Lower lobe of right lung (tissue), 2 donors: Measurements from ENCODE around the gene SPDYE2. TPM values are rescaled to one million over a fixed set of nuclear protein-coding genes. Genes with fewer than 3 reads are reported as not detected.
"Not testable (repeated sequence)": the region's sequence is repeated elsewhere in the genome, so short reads cannot be mapped to it uniquely, and the experiment has no call there.

Source experiments
- ATAC-seq, 2 donors: fragments of 200-7000 bp; cut with Tn5 transposase; one replicate each; pipeline ENCODE4 v1.9.1; 2020 to 2022; ENCODE audit warnings: mild to moderate bottlenecking in 2 of 2, moderate library complexity in 2 of 2
- DNase-seq: peaks from one replicate; pipeline ENCODE4 v3.0.0-alpha.2; 2020
- H3K27ac ChIP-seq: fragments of 200-600 bp; one replicate; pipeline ENCODE4 v1.8.0; 2022
- H3K27me3 ChIP-seq: fragments of 200-600 bp; one replicate; pipeline ENCODE4 v1.8.0; 2022; ENCODE audit warnings: low read depth
- H3K36me3 ChIP-seq: fragments of 200-600 bp; one replicate; pipeline ENCODE4 v1.8.0; 2022; ENCODE audit warnings: mild to moderate bottlenecking
- H3K4me1 ChIP-seq: fragments of 200-600 bp; one replicate; pipeline ENCODE4 v1.8.0; 2022
- H3K4me3 ChIP-seq: fragments of 200-600 bp; one replicate; pipeline ENCODE4 v1.8.0; 2022; ENCODE audit warnings: mild to moderate bottlenecking
- H3K9me3 ChIP-seq: fragments of 200-600 bp; one replicate; pipeline ENCODE4 v1.8.0; 2022
- intact Hi-C: fragments of 100-400 bp; cut with DNase I; formaldehyde crosslinking; loops from one replicate; pipeline ENCODE4 v1.11.0; 2022
- total RNA-seq: library from RNA; stranded (reverse); fragmentation: NEBNext Ultra II Directional; extraction: Animal tissue kit (Norgen Biotek cat#: 25700); gene quantifications from one replicate; pipeline ENCODE4 v1.2.1, GENCODE V29; 2021
- donor health status: DM: no; HTN: yes; CAD: no; lungs with severe emphysema.

SPDYE2 gene
- total RNA-seq, 1 donor from 2014 or later = not detected

GRCh38 chr7:102596036-102596435 lies 45.0 kb downstream of the SPDYE2 start:
- intact Hi-C loops, H3K27me3 ChIP-seq, H3K27ac ChIP-seq, DNase-seq, H3K9me3 ChIP-seq, H3K4me3 ChIP-seq, ATAC-seq, H3K4me1 ChIP-seq, H3K36me3 ChIP-seq: not testable (repeated sequence)

GRCh38 chr7:102599699-102600098 lies 48.7 kb downstream of the SPDYE2 start:
- H3K36me3 ChIP-seq, ATAC-seq, H3K4me1 ChIP-seq, H3K27ac ChIP-seq, DNase-seq, H3K4me3 ChIP-seq, H3K27me3 ChIP-seq, H3K9me3 ChIP-seq, intact Hi-C loops: not testable (repeated sequence)

GRCh38 chr7:102602317-102602716 lies 51.3 kb downstream of the SPDYE2 start:
- H3K4me3 ChIP-seq, H3K27me3 ChIP-seq, H3K9me3 ChIP-seq, DNase-seq, H3K36me3 ChIP-seq, H3K4me1 ChIP-seq, intact Hi-C loops, H3K27ac ChIP-seq, ATAC-seq: not testable (repeated sequence)

GRCh38 chr7:102604431-102605145 lies 53.6 kb downstream of the SPDYE2 start:
- H3K27ac ChIP-seq, H3K36me3 ChIP-seq, H3K4me1 ChIP-seq, intact Hi-C loops, DNase-seq, H3K9me3 ChIP-seq, H3K4me3 ChIP-seq, H3K27me3 ChIP-seq: not testable (repeated sequence)
- peak; percentile 8 to 11 for ATAC-seq

GRCh38 chr7:102606848-102607247 lies 55.8 kb downstream of the SPDYE2 start:
- H3K36me3 ChIP-seq, intact Hi-C loops, ATAC-seq, DNase-seq, H3K9me3 ChIP-seq, H3K4me3 ChIP-seq, H3K4me1 ChIP-seq, H3K27ac ChIP-seq, H3K27me3 ChIP-seq: not testable (repeated sequence)

GRCh38 chr7:102609734-102610133 lies 58.7 kb downstream of the SPDYE2 start:
- H3K4me1 ChIP-seq, H3K27me3 ChIP-seq, intact Hi-C loops, DNase-seq, H3K9me3 ChIP-seq, H3K36me3 ChIP-seq, H3K27ac ChIP-seq, H3K4me3 ChIP-seq, ATAC-seq: not testable (repeated sequence)

- ATAC-seq, intact Hi-C loops, H3K27me3 ChIP-seq, H3K27ac ChIP-seq, H3K4me3 ChIP-seq, H3K36me3 ChIP-seq, H3K4me1 ChIP-seq, H3K9me3 ChIP-seq: not testable (repeated sequence)
- peak; percentile 40 for DNase-seq
Measured at GRCh38 chr7:102610441-102610840, 59.4 kb downstream of the SPDYE2 start.

GRCh38 chr7:102611013-102611674 lies 60.1 kb downstream of the SPDYE2 start:
- H3K27me3 ChIP-seq, H3K4me3 ChIP-seq, DNase-seq, H3K4me1 ChIP-seq, H3K9me3 ChIP-seq, intact Hi-C loops, H3K27ac ChIP-seq, H3K36me3 ChIP-seq: not testable (repeated sequence)
- peak; percentile 57 to 59 for ATAC-seq

- H3K4me3 ChIP-seq, H3K4me1 ChIP-seq, H3K9me3 ChIP-seq, H3K27me3 ChIP-seq, ATAC-seq, H3K36me3 ChIP-seq, H3K27ac ChIP-seq, intact Hi-C loops: not testable (repeated sequence)
- peak; percentile 45 for DNase-seq
Measured at GRCh38 chr7:102611675-102612325, 60.8 kb downstream of the SPDYE2 start.

Other genes with a start within 250 kb of the SPDYE2 start
- not detected for gene SPDYE6, start 194.8 kb upstream of the SPDYE2 start, total RNA-seq
- gene PRKRIP1, start 154.9 kb upstream of the SPDYE2 start, total RNA-seq = 20.3 TPM
- gene ORAI2, start 117.7 kb upstream of the SPDYE2 start, total RNA-seq = 29.7 TPM
- 10.6 TPM for gene ALKBH4, start 86.4 kb upstream of the SPDYE2 start, total RNA-seq
- 19.2 TPM for gene LRWD1, start 86.2 kb upstream of the SPDYE2 start, total RNA-seq
- gene POLR2J, start 72.3 kb upstream of the SPDYE2 start, total RNA-seq = 37.9 TPM
- 22.6 TPM for gene RASA4B, start 33.4 kb upstream of the SPDYE2 start, total RNA-seq
- 26.9 TPM for gene UPK3BL2, start 7.5 kb upstream of the SPDYE2 start, total RNA-seq
- 58.1 TPM for gene POLR2J3, start 21.4 kb downstream of the SPDYE2 start, total RNA-seq
- 47.1 TPM for gene RASA4, start 65.5 kb downstream of the SPDYE2 start, total RNA-seq
- gene UPK3BL1, start 91.6 kb downstream of the SPDYE2 start, total RNA-seq = 35.5 TPM
- not detected for gene SPDYE2B, start 99.1 kb downstream of the SPDYE2 start, total RNA-seq
- gene POLR2J2, start 120.4 kb downstream of the SPDYE2 start, total RNA-seq = 14.8 TPM
- gene FAM185A, start 197.8 kb downstream of the SPDYE2 start, total RNA-seq = 10.0 TPM